HG03108 (cell line): ENCODE measurements around the gene TENM3.

ENCODE experiments used
- ATAC-seq: cut with Tn5 transposase; IDR thresholded peaks from one replicate; pipeline ENCODE4 v1.9.1; 2021; ENCODE audit warnings: moderate library complexity; ENCODE audit not compliant: unreplicated experiment

TENM3 gene

GRCh38 chr4:182495031-182495430, 251.8 kb downstream of the TENM3 start:
- ATAC-seq, result no peak

- no peak for ATAC-seq
These were observed 252.6 kb downstream of the TENM3 start for GRCh38 chr4:182495645-182496385.

GRCh38 chr4:182496408-182496807, 253.2 kb downstream of the TENM3 start:
- no peak for ATAC-seq

GRCh38 chr4:182502064-182502463, 258.9 kb downstream of the TENM3 start:
- no peak for ATAC-seq

GRCh38 chr4:182504463-182504862, 261.3 kb downstream of the TENM3 start:
- no peak for ATAC-seq

- ATAC-seq, result no peak
These were observed 264.6 kb downstream of the TENM3 start for GRCh38 chr4:182507805-182508204.

GRCh38 chr4:182510836-182511235, 267.6 kb downstream of the TENM3 start:
- ATAC-seq, result no peak

GRCh38 chr4:182513587-182514291, 270.5 kb downstream of the TENM3 start:
- peak; percentile 82 for ATAC-seq

- ATAC-seq, result no peak
These were observed 275.2 kb downstream of the TENM3 start for GRCh38 chr4:182518421-182518820.

GRCh38 chr4:182519528-182519927, 276.3 kb downstream of the TENM3 start:
- no peak for ATAC-seq

- ATAC-seq, result no peak
These were observed 277.8 kb downstream of the TENM3 start for GRCh38 chr4:182521011-182521410.

GRCh38 chr4:182528819-182529218, 285.6 kb downstream of the TENM3 start:
- no peak for ATAC-seq

GRCh38 chr4:182530451-182530850, 287.2 kb downstream of the TENM3 start:
- ATAC-seq, result no peak

- ATAC-seq, result no peak
These were observed 288.5 kb downstream of the TENM3 start for GRCh38 chr4:182531555-182532162.

- ATAC-seq, result no peak
These were observed 289.2 kb downstream of the TENM3 start for GRCh38 chr4:182532441-182532840.

GRCh38 chr4:182533964-182534363, 290.8 kb downstream of the TENM3 start:
- ATAC-seq, result no peak

GRCh38 chr4:182536221-182536811, 293.1 kb downstream of the TENM3 start:
- ATAC-seq, result no peak

- ATAC-seq, result no peak
These were observed 294.0 kb downstream of the TENM3 start for GRCh38 chr4:182537031-182537795.

GRCh38 chr4:182538031-182538430, 294.8 kb downstream of the TENM3 start:
- no peak for ATAC-seq

- ATAC-seq, result no peak
These were observed 297.3 kb downstream of the TENM3 start for GRCh38 chr4:182540496-182540895.

- ATAC-seq, result peak; percentile 97
These were observed 304.2 kb downstream of the TENM3 start for GRCh38 chr4:182547435-182547834.
